HCT116 (cell line): ENCODE measurements around the gene NCOR1.

Experiments used
- CTCF ChIP-seq, 3 experiments: fragments of 200-600 bp in 1 of 3; sonication (generic) in 1 of 3; IDR thresholded peaks in 2 of 3; conservative IDR thresholded peaks in 1 of 3; 2 replicates each; pipeline ENCODE4 v1.5.1; 2012 to 2017; ENCODE audit warnings: low read depth in 2 of 3, low read length in 2 of 3, antibody characterized with exemption in 1 of 3, borderline replicate concordance in 1 of 3, control low read depth in 1 of 3, mild to moderate bottlenecking in 1 of 3, mixed read lengths in 1 of 3, mixed run types in 1 of 3, moderate library complexity in 1 of 3; ENCODE audit not compliant: insufficient read depth in 1 of 3
- POLR2A ChIP-seq: IDR thresholded peaks from 2 replicates; pipeline ENCODE4 v1.7.0; 2011; ENCODE audit warnings: borderline replicate concordance; ENCODE audit not compliant: insufficient read depth, insufficient read length; ENCODE audit errors: extremely low read depth
- ZNF274 ChIP-seq: fragments of 200-500 bp; sonication (Bioruptor generic); IDR thresholded peaks from 2 replicates; pipeline ENCODE4 v1.6.1; 2014; ENCODE audit warnings: mild to moderate bottlenecking, low read depth, low read length, inconsistent platforms

- TF ChIP-seq CTCF (IDR thresholded peaks at IDR 0.05 in 2 of 3, conservative IDR thresholded peaks at IDR 0.05 in 1 of 3; ENCODE audit: borderline replicate concordance in 1 of 3, insufficient read depth in 1 of 3, low read depth in 2 of 3, low read length in 2 of 3), result no peak
- TF ChIP-seq ZNF274, result no peak
- TF ChIP-seq POLR2A, result no peak
These were observed 23.7 kb downstream of the NCOR1 start for GRCh38 chr17:16191604-16192003.
